GM18858 (cell line): ENCODE measurements around the gene EIF1AX.
A peak's percentile ranks its signal among the peaks of the same experiment; 100 is the strongest.

Experiments
- ATAC-seq: cut with Tn5 transposase; IDR thresholded peaks from one replicate; pipeline ENCODE4 v1.9.1; 2021; ENCODE audit not compliant: unreplicated experiment

The EIF1AX gene

GRCh38 chrX:20127440-20127839 lies 14.2 kb downstream of the EIF1AX start:
- peak; percentile 42 for ATAC-seq

DNA sequence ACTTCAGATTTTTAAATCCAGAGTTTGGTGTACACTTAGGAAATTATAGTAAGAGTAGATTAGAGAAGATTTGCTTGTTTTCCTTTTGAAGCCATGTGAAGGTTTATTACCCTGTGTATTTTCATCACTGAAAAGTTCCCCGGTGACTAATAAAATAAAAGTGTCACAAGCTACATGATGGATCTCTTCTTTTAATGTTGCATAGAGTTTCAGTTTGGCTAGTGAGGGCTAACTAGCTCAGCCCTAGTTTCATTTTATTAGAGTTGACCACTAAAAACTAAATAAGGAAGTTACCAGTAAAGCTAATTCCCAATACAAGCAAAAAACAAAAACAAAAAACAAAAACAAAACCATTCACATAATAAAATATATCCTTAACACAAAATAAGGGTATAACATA lies 14.8 kb downstream of the EIF1AX start:
- peak; percentile 39 for ATAC-seq

DNA sequence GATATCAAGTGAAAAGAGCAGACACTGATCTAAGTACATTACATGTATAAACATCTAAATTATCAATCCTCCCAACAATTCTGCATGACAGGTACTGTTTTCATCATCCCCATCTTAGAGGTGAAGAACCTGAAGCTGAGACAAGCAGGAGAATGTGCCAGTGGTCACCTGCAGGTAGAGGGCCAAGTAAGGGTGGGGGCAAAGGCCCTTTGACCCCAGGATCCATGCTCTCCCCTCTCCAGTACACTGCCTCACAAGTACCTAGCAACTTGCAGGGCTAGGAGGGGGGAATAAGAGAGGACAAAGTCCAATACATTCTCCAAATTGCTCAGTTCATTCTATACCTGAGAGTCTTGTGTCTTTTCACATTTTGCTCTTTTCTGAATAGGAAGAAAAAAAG lies 16.7 kb downstream of the EIF1AX start:
- no peak for ATAC-seq

DNA sequence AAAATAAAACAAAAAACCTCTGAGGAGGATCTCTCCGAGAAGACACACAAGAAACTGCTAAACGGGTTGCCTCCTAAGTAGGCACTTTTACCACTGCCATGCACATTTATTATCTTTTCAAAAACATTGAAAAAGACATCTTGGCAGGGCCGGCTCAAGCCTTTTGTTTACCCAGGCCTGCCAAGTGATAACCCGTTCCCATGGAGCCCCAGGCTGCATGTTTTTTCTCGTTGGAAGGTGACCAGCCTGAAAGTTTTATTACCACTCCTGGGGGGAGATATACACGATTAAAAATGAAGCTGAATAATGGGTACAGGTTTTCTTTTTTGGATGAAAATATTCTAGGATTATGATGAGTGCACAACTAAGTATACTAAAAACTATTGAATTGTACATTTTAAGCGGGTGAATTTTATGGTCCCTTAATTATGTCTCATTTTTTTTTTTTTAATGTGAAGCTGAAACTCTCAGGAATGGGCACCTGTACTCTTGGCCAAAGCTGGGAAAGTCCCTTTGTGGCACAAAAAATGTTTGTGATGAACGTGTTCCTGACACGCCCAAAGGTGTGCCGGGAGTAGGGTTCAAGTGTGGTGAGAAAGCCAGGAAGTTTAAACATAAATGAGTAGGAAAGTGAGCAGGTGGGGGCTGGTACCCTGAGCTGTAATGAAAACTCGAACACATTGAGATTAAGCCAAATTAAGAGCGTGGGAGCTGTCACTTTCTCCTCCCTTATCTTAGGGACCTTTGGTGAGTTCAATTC lies 23.4 kb downstream of the EIF1AX start:
- no peak for ATAC-seq

GRCh38 chrX:20116577-20117240 lies 24.9 kb downstream of the EIF1AX start, which contains the start of gene MAP7D2:
TSS of gene MAP7D2 (minus strand) at chrX:20116907. CDS start at chrX:20116879, 28 bp downstream.
- ATAC-seq, result no peak

DNA sequence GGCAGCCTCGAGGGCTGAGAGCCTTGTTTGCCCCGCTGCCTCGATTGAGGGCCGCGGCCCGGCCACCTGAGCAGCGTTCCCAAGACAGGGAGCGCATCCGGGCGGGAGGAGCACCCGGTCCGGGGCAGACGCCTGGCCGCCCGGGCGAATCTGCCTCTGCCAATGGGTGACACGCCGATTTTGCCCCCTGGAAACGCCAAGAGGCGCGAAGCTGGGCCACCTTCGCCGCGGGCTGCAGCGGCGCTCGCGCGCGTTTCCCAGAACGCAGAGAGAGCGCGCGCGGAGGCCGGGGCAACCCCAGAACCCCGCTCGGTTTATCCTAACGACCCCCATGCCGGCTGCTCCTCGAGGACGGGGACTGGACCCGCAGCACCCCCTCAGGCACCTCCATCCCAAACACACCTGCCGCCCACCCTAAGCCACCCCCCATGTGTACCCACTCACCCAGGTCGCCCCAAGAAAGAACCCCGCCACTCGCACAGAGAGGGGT lies 25.5 kb downstream of the EIF1AX start:
- ATAC-seq, result no peak

DNA sequence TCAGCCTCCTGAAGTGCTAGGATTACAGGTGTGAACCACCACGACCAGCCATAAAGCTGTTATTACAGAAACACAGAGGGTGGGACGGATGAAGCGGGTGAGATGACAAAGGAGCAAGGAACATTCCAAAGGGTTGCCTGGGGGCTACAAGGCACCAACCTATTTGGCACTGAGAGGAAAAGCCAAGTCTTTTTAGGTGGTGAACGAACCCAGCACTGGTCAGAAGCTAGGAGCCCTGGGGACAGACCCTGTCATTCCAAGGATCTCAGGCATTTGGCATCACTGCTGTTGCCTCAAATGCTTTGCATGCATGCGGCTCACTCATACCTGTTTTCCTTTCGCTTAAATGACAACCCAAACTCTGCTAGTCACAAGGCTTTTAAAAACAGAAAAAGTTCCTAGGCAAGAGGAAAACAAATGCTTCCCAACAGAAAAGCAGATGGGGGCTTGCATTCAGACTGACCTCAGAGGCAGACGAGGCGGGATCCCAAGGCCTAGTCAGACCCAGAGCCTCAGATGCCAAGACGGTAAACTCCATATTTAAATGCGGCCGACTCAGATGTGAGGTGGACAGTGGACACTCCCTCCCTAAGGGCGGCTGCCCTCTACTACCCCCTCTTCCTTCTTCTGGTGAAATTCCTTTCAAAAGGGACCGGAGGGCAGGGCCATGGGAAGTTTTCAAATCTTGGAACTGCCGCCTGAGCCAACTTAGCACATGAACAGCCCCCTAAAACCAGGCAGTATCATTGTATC lies 29.4 kb downstream of the EIF1AX start:
- no peak for ATAC-seq

DNA sequence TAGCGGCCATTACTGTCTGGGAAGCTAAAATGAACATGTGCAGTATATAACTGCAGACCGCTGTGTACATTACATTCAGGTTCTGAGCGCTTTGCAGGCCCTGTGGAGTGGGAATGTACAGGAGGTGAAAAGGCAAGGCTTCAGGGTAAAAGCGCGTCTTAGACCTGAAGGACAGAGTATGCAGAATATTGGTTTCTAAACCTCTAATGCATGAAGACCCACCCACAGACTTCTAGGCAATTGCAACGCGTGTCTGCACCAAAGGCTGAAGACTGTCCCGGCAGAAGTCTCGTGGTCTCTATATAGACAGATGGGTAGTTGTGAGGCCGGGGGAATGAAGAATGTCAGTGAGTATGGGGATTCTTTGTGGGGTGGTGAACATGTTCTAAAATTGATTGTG lies 30.4 kb downstream of the EIF1AX start:
- no peak for ATAC-seq

GRCh38 chrX:20101934-20102581 lies 39.6 kb downstream of the EIF1AX start:
- ATAC-seq, result no peak

DNA sequence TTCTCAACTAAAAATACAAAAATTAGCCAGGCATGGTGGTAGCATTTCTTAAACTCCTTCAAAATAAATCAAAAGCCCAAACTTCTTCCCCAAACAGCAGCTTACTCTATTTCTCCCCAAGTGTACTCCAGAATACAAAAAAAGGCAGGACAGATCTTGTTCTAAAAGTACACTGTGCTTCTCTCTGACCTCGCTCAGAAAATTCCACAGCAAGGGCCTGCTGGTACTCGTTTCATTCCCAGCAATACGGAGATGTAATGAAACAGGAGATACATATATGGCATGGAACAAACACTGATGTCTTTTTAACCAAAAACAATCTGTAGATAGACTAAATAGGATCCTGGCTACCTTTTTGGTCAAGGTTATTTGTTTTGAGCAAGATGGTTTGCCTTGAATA lies 50.1 kb downstream of the EIF1AX start:
- ATAC-seq, result no peak

GRCh38 chrX:20089845-20090244 lies 51.8 kb downstream of the EIF1AX start:
- no peak for ATAC-seq

DNA sequence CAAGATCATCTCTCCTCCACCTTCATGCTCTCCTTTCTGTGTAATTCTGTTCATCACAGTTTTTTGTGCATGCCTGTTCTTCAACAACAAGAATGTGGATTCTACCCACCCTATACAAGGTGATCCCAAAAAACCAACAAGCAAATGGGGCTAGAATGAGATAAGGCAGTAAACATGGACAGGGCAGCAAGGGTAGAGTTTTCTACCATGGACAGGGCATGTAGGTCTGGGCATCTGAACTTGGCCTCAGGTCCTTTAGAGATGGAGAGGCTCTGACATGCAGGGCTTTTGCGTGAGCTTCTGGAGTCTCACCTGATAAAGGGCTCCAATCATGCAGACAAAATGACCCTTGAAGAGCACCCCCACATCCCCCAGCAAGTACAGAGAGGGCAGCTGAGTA lies 61.4 kb downstream of the EIF1AX start:
- no peak for ATAC-seq
